Measurements from ENCODE around the gene IRF9. TPM values are rescaled to one million over a fixed set of nuclear protein-coding genes. Genes with fewer than 3 reads are reported as not detected.
A peak's percentile ranks its signal among the peaks of the same experiment; 100 is the strongest.

Gene IRF9
- total RNA-seq, 1 donor from 2014 or later = 133 TPM

- DNase-seq (ENCODE audit: low spot score) = peak; percentile 95
Observed at GRCh38 chr14:24215495-24216344, 54.7 kb downstream of the IRF9 start, which contains the start of gene MDP1. MDP1 (minus strand) TSS chr14:24216066; CDS start chr14:24215955, 111 bp downstream.

Other genes starting within 250 kb of the IRF9 start
- 15.9 TPM for gene DHRS4, start 207.5 kb upstream of the IRF9 start, total RNA-seq (ENCODE audit: insufficient read depth, low replicate concordance)
- gene DHRS4L2, start 172.3 kb upstream of the IRF9 start, total RNA-seq (ENCODE audit: insufficient read depth, low replicate concordance) = 13.2 TPM
- 1.2 TPM for gene CARMIL3, start 109.3 kb upstream of the IRF9 start, total RNA-seq (ENCODE audit: insufficient read depth, low replicate concordance)
- 2.4 TPM for gene CPNE6, start 89.7 kb upstream of the IRF9 start, total RNA-seq (ENCODE audit: insufficient read depth, low replicate concordance)
- 13.2 TPM for gene PCK2, start 67.0 kb upstream of the IRF9 start, total RNA-seq (ENCODE audit: insufficient read depth, low replicate concordance)
- gene DCAF11, start 46.5 kb upstream of the IRF9 start, total RNA-seq (ENCODE audit: insufficient read depth, low replicate concordance) = 37.3 TPM
- gene NRL, start 46.3 kb upstream of the IRF9 start, total RNA-seq (ENCODE audit: insufficient read depth, low replicate concordance) = 0.24 TPM
- 3.6 TPM for gene FITM1, start 30.6 kb upstream of the IRF9 start, total RNA-seq (ENCODE audit: insufficient read depth, low replicate concordance)
- 35.4 TPM for gene PSME1, start 25.1 kb upstream of the IRF9 start, total RNA-seq (ENCODE audit: insufficient read depth, low replicate concordance)
- gene EMC9, start 19.7 kb upstream of the IRF9 start, total RNA-seq (ENCODE audit: insufficient read depth, low replicate concordance) = 25.3 TPM
- 17.1 TPM for gene PSME2, start 14.7 kb upstream of the IRF9 start, total RNA-seq (ENCODE audit: insufficient read depth, low replicate concordance)
- gene RNF31, start 13.8 kb upstream of the IRF9 start, total RNA-seq (ENCODE audit: insufficient read depth, low replicate concordance) = 22.6 TPM
- 10.1 TPM for gene REC8, start 10.8 kb downstream of the IRF9 start, total RNA-seq (ENCODE audit: insufficient read depth, low replicate concordance)
- gene IPO4, start 27.6 kb downstream of the IRF9 start, total RNA-seq (ENCODE audit: insufficient read depth, low replicate concordance) = 7.7 TPM
- gene TM9SF1, start 34.2 kb downstream of the IRF9 start, total RNA-seq (ENCODE audit: insufficient read depth, low replicate concordance) = 49.6 TPM
- gene TSSK4, start 44.4 kb downstream of the IRF9 start, total RNA-seq (ENCODE audit: insufficient read depth, low replicate concordance) = not detected
- gene CHMP4A, start 52.2 kb downstream of the IRF9 start, total RNA-seq (ENCODE audit: insufficient read depth, low replicate concordance) = 5.3 TPM
- 3.9 TPM for gene MDP1, start 54.8 kb downstream of the IRF9 start, total RNA-seq (ENCODE audit: insufficient read depth, low replicate concordance)
- gene NEDD8, start 71.1 kb downstream of the IRF9 start, total RNA-seq (ENCODE audit: insufficient read depth, low replicate concordance) = 68.6 TPM
- gene GMPR2, start 71.7 kb downstream of the IRF9 start, total RNA-seq (ENCODE audit: insufficient read depth, low replicate concordance) = 49.4 TPM
- gene TINF2, start 81.4 kb downstream of the IRF9 start, total RNA-seq (ENCODE audit: insufficient read depth, low replicate concordance) = 33.2 TPM
- 9.4 TPM for gene TGM1, start 101.9 kb downstream of the IRF9 start, total RNA-seq (ENCODE audit: insufficient read depth, low replicate concordance)
- gene RABGGTA, start 110.3 kb downstream of the IRF9 start, total RNA-seq (ENCODE audit: insufficient read depth, low replicate concordance) = 14.0 TPM
- 45.3 TPM for gene DHRS1, start 138.5 kb downstream of the IRF9 start, total RNA-seq (ENCODE audit: insufficient read depth, low replicate concordance)
- gene NOP9, start 138.6 kb downstream of the IRF9 start, total RNA-seq (ENCODE audit: insufficient read depth, low replicate concordance) = 12.5 TPM
- 4.8 TPM for gene CIDEB, start 146.7 kb downstream of the IRF9 start, total RNA-seq (ENCODE audit: insufficient read depth, low replicate concordance)
- 8.9 TPM for gene LTB4R2, start 148.9 kb downstream of the IRF9 start, total RNA-seq (ENCODE audit: insufficient read depth, low replicate concordance)
- gene LTB4R, start 150.2 kb downstream of the IRF9 start, total RNA-seq (ENCODE audit: insufficient read depth, low replicate concordance) = 1.4 TPM
- 8.2 TPM for gene ADCY4, start 173.8 kb downstream of the IRF9 start, total RNA-seq (ENCODE audit: insufficient read depth, low replicate concordance)
- gene RIPK3, start 178.7 kb downstream of the IRF9 start, total RNA-seq (ENCODE audit: insufficient read depth, low replicate concordance) = 5.3 TPM
- gene NFATC4, start 206.9 kb downstream of the IRF9 start, total RNA-seq (ENCODE audit: insufficient read depth, low replicate concordance) = 40.0 TPM
- gene NYNRIN, start 237.7 kb downstream of the IRF9 start, total RNA-seq (ENCODE audit: insufficient read depth, low replicate concordance) = 30.8 TPM